Activated CD4-positive, alpha-beta T cell treated with anti-CD3 and anti-CD28 coated beads for 1 hour (primary cell): ENCODE measurements around the gene SLC52A3.

ENCODE experiments used
- DNase-seq: peaks from one replicate; pipeline ENCODE4 v3.0.0-alpha.2; 2020

SLC52A3 gene

GRCh38 chr20:764255-764654 lies 4.0 kb downstream of the SLC52A3 start:
- no peak for DNase-seq

GRCh38 chr20:761418-762381 lies 6.6 kb downstream of the SLC52A3 start:
- no peak for DNase-seq

GRCh38 chr20:760751-761417 lies 7.4 kb downstream of the SLC52A3 start:
- no peak for DNase-seq

DNA sequence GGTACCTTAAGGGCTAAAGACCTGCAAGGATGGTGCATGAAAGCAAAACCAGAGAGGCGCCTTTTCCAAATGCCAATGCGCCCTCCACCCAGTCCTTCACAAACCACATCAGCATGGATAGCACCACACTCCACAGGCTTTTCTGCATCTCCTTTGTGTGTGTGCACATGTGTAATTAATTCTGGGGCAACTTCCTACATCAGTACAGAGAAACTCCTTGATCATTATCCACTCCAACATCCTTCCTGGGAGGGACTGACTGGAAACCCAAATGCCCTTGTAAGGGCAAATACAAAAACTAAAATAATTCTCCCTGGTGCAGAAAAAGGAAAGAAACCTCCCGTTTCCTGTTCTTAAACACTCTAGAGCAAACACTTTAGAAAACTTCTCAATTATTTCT lies 10.8 kb downstream of the SLC52A3 start:
- DNase-seq = no peak

DNA sequence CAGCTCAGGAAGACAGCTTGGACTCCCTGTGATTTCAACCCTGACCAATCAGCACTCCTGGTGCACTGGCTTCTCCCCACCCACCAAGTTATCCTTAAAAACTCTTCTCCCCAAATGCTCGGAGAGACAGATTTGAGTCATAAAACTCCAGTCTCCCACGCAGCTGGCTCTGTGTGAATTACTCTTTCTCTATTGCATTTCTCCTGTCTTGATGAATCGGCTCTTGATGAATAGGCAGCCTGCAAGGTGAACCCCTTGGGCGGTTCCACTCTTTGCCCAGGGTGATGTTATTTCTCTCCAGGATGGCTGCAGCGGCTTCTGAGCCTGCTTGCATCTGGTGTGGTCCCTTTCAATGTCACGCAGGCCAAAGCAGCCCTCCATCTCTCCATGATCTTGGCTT lies 12.4 kb downstream of the SLC52A3 start:
- no peak for DNase-seq

DNA sequence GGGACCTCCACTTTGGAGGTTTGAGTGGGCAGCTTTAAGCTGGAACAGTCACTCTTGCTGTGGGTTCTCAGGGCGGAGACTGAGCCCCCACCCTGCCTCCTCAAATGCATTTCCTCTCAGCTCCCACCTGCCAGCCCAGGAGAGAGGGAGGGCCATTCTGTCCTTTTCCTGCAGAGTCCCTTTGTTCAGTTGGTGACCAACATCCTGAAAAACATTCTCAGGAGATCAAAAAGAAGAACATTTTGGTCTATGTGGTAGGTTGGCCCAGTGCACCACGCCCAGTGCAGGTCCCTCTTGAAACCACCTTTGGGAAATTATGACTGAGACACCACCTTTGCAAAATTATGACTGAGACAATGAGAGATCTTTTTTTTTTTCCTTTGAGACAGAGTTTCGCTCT lies 13.4 kb downstream of the SLC52A3 start:
- no peak for DNase-seq

GRCh38 chr20:753897-754635 lies 14.2 kb downstream of the SLC52A3 start:
- no peak for DNase-seq

DNA sequence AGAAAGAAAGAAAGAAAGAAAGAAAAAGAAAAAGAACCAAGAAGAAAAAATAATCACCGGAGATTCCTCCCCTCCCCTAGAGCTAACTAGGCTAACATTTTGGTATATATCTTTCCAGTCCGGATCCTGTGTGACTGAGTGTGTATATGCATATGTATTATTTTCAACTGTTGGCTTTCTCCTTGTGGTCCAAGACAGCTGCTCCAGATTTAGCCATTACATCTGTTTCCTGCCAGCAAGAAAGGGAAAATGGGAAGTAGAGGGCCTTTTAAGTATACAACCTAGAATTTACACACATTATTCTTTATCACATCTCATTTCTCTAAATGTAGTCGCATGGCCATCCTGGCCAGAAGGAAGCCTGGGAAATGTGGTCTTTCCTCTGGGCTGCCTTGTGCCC lies 15.2 kb downstream of the SLC52A3 start:
- no peak for DNase-seq

- no peak for DNase-seq
These were observed 16.0 kb downstream of the SLC52A3 start for GRCh38 chr20:752291-752690.

GRCh38 chr20:751761-752160 lies 16.5 kb downstream of the SLC52A3 start:
- DNase-seq = no peak

DNA sequence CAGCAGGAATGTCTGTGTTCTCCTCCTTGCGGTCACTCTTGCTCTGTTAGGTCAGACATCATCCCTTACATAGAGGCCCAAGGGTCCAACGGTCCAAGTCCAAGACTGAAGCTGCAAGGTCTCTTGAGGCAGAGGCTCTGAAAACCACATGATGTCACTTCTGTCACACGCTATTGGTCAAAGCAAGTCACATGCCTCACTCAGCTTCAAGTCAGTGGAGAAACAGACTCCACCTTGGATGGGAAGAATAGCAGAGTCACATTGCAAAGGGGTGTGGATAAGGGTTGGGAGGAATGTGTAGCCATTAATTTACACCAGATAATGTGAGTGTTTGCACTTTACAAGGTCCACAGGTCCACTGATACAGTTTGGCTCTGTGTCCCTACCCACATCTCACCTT lies 17.5 kb downstream of the SLC52A3 start:
- DNase-seq = no peak

GRCh38 chr20:745683-746301 lies 22.5 kb downstream of the SLC52A3 start:
- DNase-seq = no peak

DNA sequence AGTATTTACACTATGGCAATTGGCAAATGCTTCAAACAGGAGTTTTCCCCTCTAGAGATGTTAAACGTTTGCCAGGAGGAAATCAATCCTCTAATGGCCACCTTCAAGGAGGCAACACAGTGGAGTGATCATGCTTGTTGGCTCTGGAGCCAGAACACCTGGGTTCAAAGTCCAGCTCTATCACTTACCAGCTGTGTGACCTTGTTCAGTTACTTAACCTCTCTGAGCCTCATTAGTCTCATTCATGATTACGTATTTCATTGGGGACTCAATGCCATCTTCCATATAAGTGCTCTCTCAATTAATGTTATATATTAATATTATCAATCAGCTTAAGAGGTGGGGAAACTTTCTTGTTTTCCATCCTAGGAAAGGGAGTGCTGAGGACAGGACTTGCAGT lies 26.1 kb downstream of the SLC52A3 start:
- no peak for DNase-seq

DNA sequence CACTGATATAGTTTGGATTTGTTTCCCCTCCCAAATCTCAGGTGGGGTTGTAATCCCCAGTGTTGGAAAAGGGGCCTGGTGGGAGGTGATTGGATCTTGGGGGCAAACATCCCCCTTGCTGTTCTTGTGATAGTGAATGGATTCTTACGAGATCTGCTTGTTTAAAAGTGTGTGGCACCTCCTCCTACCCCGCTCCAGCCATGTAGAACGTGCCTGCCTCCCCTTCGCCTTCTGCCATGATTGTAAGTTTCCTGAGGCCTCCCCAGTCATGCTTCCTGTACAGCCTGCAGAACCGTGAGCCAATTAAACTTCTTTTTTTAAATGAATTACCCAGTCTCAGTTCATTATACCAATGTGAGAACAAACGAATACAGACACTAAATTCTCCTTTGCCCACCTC lies 26.7 kb downstream of the SLC52A3 start:
- no peak for DNase-seq

- no peak for DNase-seq
These were observed 28.1 kb downstream of the SLC52A3 start for GRCh38 chr20:740162-740561.

- DNase-seq = no peak
These were observed 28.6 kb downstream of the SLC52A3 start for GRCh38 chr20:739736-740135.

DNA sequence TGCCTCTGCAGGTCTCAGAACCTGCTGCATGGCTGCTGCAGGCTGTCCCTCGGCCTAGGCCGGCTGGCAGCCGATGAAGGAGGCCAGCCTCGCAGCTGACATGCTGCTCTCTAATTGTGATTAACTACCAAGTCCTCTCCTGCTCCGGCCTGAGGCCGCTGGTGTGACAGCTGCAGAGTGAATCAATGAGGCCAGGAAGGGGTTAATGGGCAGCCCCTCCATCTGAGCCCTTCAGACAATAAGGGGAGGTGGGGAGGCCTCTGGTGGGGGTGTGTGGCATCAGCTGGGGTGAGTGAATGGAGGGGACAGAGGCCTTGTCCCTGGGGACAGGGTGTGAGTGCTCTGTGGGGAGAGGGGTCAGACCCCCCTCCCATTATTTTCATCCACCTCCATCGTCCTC lies 34.4 kb downstream of the SLC52A3 start:
- DNase-seq = no peak

GRCh38 chr20:732727-733126 lies 35.6 kb downstream of the SLC52A3 start:
- no peak for DNase-seq

DNA sequence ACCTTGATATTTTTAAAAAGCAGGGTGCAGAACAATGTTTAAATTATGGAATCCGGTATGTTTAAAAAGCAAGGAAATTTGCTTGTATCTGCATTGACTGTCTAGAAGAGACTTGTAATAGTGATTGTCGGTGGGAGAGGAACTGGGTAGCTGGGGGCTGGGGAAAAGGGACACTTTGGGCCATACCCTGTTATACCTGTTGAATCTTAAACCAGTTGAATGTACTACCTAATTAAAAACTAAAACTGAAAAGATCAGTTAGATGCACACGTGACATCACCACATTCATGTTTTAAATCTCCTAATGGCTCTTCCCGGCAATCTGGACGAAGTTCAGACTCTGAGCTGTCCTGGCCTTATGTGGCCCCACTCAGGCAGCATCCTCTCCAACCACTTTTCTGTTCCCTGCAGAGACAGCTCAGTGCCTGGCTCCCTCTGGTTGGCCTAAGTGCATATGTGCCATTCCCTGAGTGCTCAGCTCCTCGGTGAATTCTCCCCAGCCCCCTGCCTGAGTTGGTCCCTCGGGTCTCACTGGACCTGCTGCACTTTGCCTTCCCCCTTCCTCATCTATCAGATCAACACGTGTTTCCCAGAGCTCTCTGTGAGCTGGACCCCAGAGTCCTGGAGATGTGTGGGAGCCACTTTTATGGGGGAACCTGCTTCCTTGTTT lies 36.3 kb downstream of the SLC52A3 start:
- no peak for DNase-seq

DNA sequence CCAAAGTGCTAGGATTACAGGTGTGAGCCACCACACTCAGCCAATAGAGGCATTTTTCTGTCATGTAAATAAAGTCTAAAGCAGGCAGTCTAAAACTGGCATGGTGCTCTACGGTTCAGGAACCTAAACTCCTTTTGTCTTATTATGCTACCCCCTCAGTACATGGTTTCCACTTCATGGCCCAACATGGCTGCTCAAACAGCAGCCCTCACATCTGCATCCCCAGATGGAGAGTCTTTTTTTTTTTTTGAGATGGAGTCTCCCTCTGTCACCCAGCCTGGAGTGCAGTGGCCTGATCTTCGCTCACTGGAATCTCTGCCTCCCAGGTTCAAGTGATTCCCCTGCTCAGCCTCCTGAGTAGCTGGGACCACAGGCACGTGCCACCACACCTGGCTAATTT lies 38.3 kb downstream of the SLC52A3 start:
- no peak for DNase-seq

- peak; percentile 27 for DNase-seq
These were observed 39.9 kb downstream of the SLC52A3 start for GRCh38 chr20:728256-728944.

- DNase-seq = no peak
These were observed 42.1 kb downstream of the SLC52A3 start for GRCh38 chr20:726160-726559.
